ENCODE data around the gene XPO4.
"Not testable (repeated sequence)": the region's sequence is repeated elsewhere in the genome, so short reads cannot be mapped to it uniquely, and the experiment has no call there.

The XPO4 gene

DNA sequence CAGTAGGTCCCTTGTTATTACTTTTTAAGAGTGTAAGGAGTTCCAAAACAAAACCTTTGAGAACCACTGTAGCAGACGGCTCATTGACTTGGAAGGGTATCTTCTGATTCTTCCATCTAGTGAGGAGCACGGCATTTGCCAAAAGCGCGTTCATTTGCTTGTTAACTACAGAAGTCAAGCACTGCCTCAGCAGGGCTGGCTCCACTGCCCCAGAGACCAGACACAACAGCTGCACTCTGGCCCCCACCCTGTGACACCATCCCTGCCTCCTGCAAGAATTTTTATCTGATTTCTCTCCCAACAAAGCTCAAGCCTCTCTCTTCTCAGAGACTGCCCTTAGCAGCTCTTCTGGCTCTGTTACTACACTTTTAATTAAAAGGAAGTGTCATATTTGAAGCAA lies 20.7 kb upstream of the XPO4 start:
- Histone ChIP-seq H3K4me3 (ENCODE audit: low read depth, low read length) (no peak overlapping the region), H3K36me3 (ENCODE audit: control insufficient read depth, insufficient read depth, low read length) (no peaks in the 10 kb centered on the region), H3K27me3 (ENCODE audit: control insufficient read depth, insufficient read depth, low read length) (no peaks in the 10 kb centered on the region), H3K9ac (ENCODE audit: low read depth, low read length) (no peak overlapping the region), H3K9me3 (ENCODE audit: control insufficient read depth, insufficient read depth, low read length) (no peaks in the 10 kb centered on the region), H3K4me1 (ENCODE audit: control insufficient read depth, insufficient read depth, low read length) (no peaks in the 10 kb centered on the region)

DNA sequence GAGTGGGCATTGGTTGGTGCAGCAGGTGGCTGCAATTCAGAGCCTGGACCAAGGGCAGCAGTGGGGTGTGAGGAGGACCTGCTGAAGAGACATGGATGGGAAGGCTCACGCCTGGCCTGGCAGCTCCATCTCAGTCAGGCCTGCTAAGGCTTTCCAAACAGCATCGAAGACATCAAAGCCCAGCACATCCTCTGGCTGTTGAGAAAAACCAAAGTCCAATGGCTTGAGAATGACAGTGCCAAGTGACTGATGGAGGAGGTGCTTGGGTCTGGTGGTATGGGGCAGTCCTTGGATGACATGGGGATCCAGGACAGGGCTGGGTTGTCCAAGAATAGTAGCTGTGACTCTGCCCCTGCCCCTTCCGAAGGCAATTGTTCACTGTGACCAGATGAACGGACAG lies 19.0 kb upstream of the XPO4 start:
- no peaks in the 10 kb centered on the region for H3K4me1 ChIP-seq (ENCODE audit: control insufficient read depth, insufficient read depth, low read length)
- no peak overlapping the region for H3K9ac ChIP-seq (ENCODE audit: low read depth, low read length)

DNA sequence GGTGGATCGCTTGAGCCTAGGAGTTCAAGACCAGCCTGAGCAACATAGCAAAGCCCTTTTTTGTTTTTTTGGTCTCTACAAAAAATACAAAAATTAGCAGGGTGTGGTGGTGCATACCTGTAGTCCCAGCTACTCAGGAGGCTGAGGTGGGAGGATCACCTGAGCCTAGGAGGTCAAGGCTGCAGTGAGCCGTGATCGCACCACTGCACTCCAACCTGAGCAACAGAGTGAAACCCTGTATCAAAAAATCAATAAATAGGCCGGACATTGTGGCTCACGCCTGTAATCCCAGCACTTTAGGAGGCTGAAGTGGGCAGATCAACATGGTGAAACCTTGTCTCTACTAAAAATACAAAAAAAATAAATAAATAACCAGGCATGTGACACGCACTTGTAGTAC lies 13.1 kb upstream of the XPO4 start:
- H3K4me3 ChIP-seq (ENCODE audit: low read depth, low read length); H3K27me3 ChIP-seq (ENCODE audit: control insufficient read depth, insufficient read depth, low read length); H3K4me1 ChIP-seq (ENCODE audit: control insufficient read depth, insufficient read depth, low read length); H3K36me3 ChIP-seq (ENCODE audit: control insufficient read depth, insufficient read depth, low read length); H3K9ac ChIP-seq (ENCODE audit: low read depth, low read length); H3K9me3 ChIP-seq (ENCODE audit: control insufficient read depth, insufficient read depth, low read length): not testable (repeated sequence)

More for the DNA sequence above, 19.0 kb upstream of the XPO4 start:
- no peaks in the 10 kb centered on the region for H3K9me3 ChIP-seq (ENCODE audit: control insufficient read depth, insufficient read depth, low read length)
- no peaks in the 10 kb centered on the region for H3K36me3 ChIP-seq (ENCODE audit: control insufficient read depth, insufficient read depth, low read length)
- H3K27me3 ChIP-seq (ENCODE audit: control insufficient read depth, insufficient read depth, low read length) = no peaks in the 10 kb centered on the region
- no peak overlapping the region for H3K4me3 ChIP-seq (ENCODE audit: low read depth, low read length)

- no peaks in the 10 kb centered on the region for H3K36me3 ChIP-seq (ENCODE audit: control insufficient read depth, insufficient read depth, low read length)
- no peaks in the 10 kb centered on the region for H3K27me3 ChIP-seq (ENCODE audit: control insufficient read depth, insufficient read depth, low read length)
- H3K9ac ChIP-seq (ENCODE audit: low read depth, low read length) = no peak overlapping the region
- no peaks in the 10 kb centered on the region for H3K4me1 ChIP-seq (ENCODE audit: control insufficient read depth, insufficient read depth, low read length)
- H3K9me3 ChIP-seq (ENCODE audit: control insufficient read depth, insufficient read depth, low read length) = no peaks in the 10 kb centered on the region
- no peak overlapping the region for H3K4me3 ChIP-seq (ENCODE audit: low read depth, low read length)
These were observed 8.5 kb upstream of the XPO4 start for GRCh38 chr13:20911037-20911436.

- Histone ChIP-seq H3K9me3 (ENCODE audit: control insufficient read depth, insufficient read depth, low read length) (no peaks in the 10 kb centered on the region), H3K4me1 (ENCODE audit: control insufficient read depth, insufficient read depth, low read length) (no peaks in the 10 kb centered on the region), H3K4me3 (ENCODE audit: low read depth, low read length) (no peak overlapping the region)
These were observed 6.4 kb upstream of the XPO4 start for GRCh38 chr13:20908714-20909497.

DNA sequence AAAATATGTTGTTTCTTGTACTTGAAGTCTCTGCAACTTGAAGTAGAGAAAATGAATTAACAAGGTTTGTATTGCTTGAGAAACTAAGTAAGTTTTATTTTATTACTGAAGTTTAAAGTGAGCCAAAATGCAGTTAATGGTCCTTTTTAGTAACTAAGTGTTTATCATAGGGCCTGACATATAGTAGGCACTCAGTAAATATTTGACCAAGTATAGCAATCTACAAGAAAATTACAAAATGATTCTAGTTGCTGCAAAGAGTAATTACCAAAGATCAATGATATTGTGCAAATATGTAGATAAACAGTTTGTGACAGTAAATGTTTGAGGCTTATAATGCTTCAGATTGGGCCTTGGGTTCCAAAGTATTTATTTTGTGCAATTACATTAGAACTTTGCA lies 2.4 kb upstream of the XPO4 start:
- Histone ChIP-seq H3K9ac (ENCODE audit: low read depth, low read length) (no peak overlapping the region), H3K4me1 (ENCODE audit: control insufficient read depth, insufficient read depth, low read length) (no peaks in the 10 kb centered on the region), H3K36me3 (ENCODE audit: control insufficient read depth, insufficient read depth, low read length) (peaks cover 4% of the 10 kb centered on the region), H3K4me3 (ENCODE audit: low read depth, low read length) (no peak overlapping the region), H3K9me3 (ENCODE audit: control insufficient read depth, insufficient read depth, low read length) (no peaks in the 10 kb centered on the region), H3K27me3 (ENCODE audit: control insufficient read depth, insufficient read depth, low read length) (no peaks in the 10 kb centered on the region)

More at GRCh38 chr13:20908714-20909497, 6.4 kb upstream of the XPO4 start:
- Histone ChIP-seq H3K27me3 (ENCODE audit: control insufficient read depth, insufficient read depth, low read length) (no peaks in the 10 kb centered on the region), H3K36me3 (ENCODE audit: control insufficient read depth, insufficient read depth, low read length) (no peaks in the 10 kb centered on the region), H3K9ac (ENCODE audit: low read depth, low read length) (no peak overlapping the region)

DNA sequence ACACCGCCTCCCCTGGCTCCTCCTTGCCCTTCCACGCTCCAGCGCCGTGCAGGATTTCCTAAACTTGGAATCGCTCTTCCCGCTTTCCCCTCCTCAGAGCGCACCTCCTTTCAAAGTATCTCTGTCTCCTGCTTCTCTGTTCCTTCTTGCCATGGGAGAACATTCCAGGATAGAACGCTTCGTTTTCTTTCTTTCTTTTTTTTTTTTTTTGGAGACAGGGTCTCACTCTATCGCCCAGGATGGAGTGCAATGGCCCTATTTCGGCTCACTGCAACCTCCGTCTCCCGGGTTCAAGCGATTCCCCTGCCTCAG lies 574 bp upstream of the XPO4 start:
- Histone ChIP-seq H3K4me1 (ENCODE audit: control insufficient read depth, insufficient read depth, low read length) (no peaks in the 10 kb centered on the region), H3K36me3 (ENCODE audit: control insufficient read depth, insufficient read depth, low read length) (peaks cover 4% of the 10 kb centered on the region), H3K9ac (ENCODE audit: low read depth, low read length) (peak overlapping the region; percentile 91), H3K4me3 (ENCODE audit: low read depth, low read length) (peak overlapping the region; percentile 99), H3K9me3 (ENCODE audit: control insufficient read depth, insufficient read depth, low read length) (no peaks in the 10 kb centered on the region), H3K27me3 (ENCODE audit: control insufficient read depth, insufficient read depth, low read length) (no peaks in the 10 kb centered on the region)

GRCh38 chr13:20901668-20902437 lies 693 bp downstream of the XPO4 start:
- peak overlapping the region; percentile 98 for H3K9ac ChIP-seq (ENCODE audit: low read depth, low read length)
- peak overlapping the region; percentile 99 for H3K4me3 ChIP-seq (ENCODE audit: low read depth, low read length)
- peaks cover 4% of the 10 kb centered on the region for H3K36me3 ChIP-seq (ENCODE audit: control insufficient read depth, insufficient read depth, low read length)
- H3K9me3 ChIP-seq (ENCODE audit: control insufficient read depth, insufficient read depth, low read length) = no peaks in the 10 kb centered on the region
- no peaks in the 10 kb centered on the region for H3K27me3 ChIP-seq (ENCODE audit: control insufficient read depth, insufficient read depth, low read length)
- no peaks in the 10 kb centered on the region for H3K4me1 ChIP-seq (ENCODE audit: control insufficient read depth, insufficient read depth, low read length)

DNA sequence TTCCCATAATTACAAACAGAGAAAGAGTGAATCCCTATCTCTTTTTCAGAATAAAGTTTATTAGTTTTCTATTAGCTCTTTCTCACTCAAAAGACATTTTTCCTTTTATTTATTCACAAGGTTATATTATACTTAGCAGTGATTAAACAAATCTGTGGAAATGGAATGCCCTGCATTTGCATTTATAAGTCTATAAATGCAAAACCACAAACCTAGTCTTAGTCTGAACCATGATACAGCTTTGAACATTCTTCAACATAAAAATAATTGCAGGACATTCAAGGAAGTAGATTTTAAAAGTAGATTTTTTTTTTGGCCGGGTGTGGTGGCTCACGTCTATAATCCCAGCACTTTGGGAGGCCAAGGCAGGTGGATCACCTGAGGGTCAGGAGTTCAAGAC lies 8.3 kb downstream of the XPO4 start:
- no peak overlapping the region for H3K9ac ChIP-seq (ENCODE audit: low read depth, low read length)
- no peak overlapping the region for H3K4me3 ChIP-seq (ENCODE audit: low read depth, low read length)
- H3K27me3 ChIP-seq (ENCODE audit: control insufficient read depth, insufficient read depth, low read length) = no peaks in the 10 kb centered on the region
- H3K9me3 ChIP-seq (ENCODE audit: control insufficient read depth, insufficient read depth, low read length) = no peaks in the 10 kb centered on the region
- no peaks in the 10 kb centered on the region for H3K36me3 ChIP-seq (ENCODE audit: control insufficient read depth, insufficient read depth, low read length)
- H3K4me1 ChIP-seq (ENCODE audit: control insufficient read depth, insufficient read depth, low read length) = no peaks in the 10 kb centered on the region

GRCh38 chr13:20891768-20892167 lies 10.8 kb downstream of the XPO4 start:
- Histone ChIP-seq H3K4me3 (ENCODE audit: low read depth, low read length) (no peak overlapping the region), H3K9ac (ENCODE audit: low read depth, low read length) (no peak overlapping the region), H3K9me3 (ENCODE audit: control insufficient read depth, insufficient read depth, low read length) (no peaks in the 10 kb centered on the region), H3K27me3 (ENCODE audit: control insufficient read depth, insufficient read depth, low read length) (no peaks in the 10 kb centered on the region), H3K4me1 (ENCODE audit: control insufficient read depth, insufficient read depth, low read length) (no peaks in the 10 kb centered on the region), H3K36me3 (ENCODE audit: control insufficient read depth, insufficient read depth, low read length) (no peaks in the 10 kb centered on the region)

- no peaks in the 10 kb centered on the region for H3K27me3 ChIP-seq (ENCODE audit: control insufficient read depth, insufficient read depth, low read length)
- H3K36me3 ChIP-seq (ENCODE audit: control insufficient read depth, insufficient read depth, low read length) = no peaks in the 10 kb centered on the region
- no peaks in the 10 kb centered on the region for H3K9me3 ChIP-seq (ENCODE audit: control insufficient read depth, insufficient read depth, low read length)
- no peaks in the 10 kb centered on the region for H3K4me1 ChIP-seq (ENCODE audit: control insufficient read depth, insufficient read depth, low read length)
- no peak overlapping the region for H3K9ac ChIP-seq (ENCODE audit: low read depth, low read length)
- no peak overlapping the region for H3K4me3 ChIP-seq (ENCODE audit: low read depth, low read length)
These were observed 11.5 kb downstream of the XPO4 start for GRCh38 chr13:20891034-20891433.

DNA sequence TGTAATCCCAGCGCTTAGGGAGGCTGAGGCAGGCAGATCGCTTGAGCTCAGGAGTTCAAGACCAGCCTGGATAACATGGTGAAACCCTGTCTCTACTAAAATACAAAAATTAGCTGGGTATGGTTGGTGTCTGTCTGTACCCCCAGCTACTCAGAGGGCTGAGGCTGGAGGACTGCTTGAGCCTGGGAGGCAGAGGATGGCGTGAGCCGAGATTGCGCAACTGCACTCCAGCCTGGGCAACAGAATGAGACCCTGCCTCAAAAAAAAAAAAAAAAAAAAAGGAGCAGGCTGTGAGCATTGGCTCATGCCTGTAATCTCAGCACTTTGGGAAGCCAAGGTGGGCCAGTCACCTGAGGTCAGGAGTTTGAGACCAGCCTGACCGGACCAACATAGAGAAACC lies 12.0 kb downstream of the XPO4 start:
- not testable (repeated sequence) for H3K36me3 ChIP-seq (ENCODE audit: control insufficient read depth, insufficient read depth, low read length); H3K4me1 ChIP-seq (ENCODE audit: control insufficient read depth, insufficient read depth, low read length); H3K9me3 ChIP-seq (ENCODE audit: control insufficient read depth, insufficient read depth, low read length); H3K27me3 ChIP-seq (ENCODE audit: control insufficient read depth, insufficient read depth, low read length); H3K4me3 ChIP-seq (ENCODE audit: low read depth, low read length); H3K9ac ChIP-seq (ENCODE audit: low read depth, low read length)
